ENCODE measurements around the gene SEMA4D. TPM values are rescaled to one million over a fixed set of nuclear protein-coding genes. Genes with fewer than 3 reads are reported as not detected.

The SEMA4D gene
- total RNA-seq, 4 donors from 2014 or later, result 7.9 to 14.1 (median 10.6) TPM

DNA sequence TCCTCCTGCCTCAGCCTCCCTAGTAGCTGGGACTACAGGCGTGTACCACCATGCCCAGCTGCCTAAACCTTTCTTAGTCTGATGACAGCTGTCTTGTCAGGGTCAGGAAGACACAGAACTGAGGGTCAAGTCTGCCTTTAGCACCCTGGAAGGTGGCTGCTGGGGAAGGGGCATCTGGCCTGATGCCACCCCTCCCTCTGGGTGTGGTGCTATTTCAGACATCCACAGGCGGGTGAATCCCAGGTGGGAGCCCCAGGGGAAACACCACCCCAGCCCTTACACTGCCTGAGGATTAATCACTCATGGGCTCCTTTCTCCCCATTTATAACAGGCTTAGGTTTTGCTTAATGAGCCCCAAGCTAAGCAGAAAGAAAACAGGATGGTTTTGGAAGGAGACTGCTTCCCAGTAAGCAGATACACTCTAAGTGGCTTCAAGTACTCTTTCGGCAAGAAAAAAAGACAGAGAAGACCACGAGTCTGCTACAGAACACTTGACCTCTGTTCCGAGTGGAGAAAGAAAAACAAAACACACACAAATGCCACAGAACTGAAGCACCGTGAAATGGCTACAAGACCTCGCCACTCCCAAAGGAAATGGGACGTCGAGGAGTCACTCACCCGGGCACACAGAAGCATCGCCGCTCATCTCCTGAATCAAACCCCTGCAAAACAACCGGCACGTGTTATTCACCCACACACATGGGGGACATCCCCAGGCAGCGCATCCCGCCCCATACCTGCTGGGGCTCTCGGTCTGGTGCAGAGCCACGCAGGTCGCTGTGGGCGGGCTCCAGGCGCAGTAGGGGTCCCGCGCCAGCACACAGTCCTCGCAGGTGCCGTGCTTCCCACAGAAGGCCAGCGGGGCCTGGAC is 117.2 kb downstream of the SEMA4D start:
- no peaks in the 10 kb centered on the region for H3K4me1 ChIP-seq
- H3K27ac ChIP-seq (replicated peaks in 1 of 4), result no peak overlapping the region
- 93% methylated on average over 24 of the region's 26 CpGs for WGBS
- no peak for TF ChIP-seq POLR2AphosphoS5 (IDR thresholded peaks at IDR 0.05)
- no peak for TF ChIP-seq POLR2A (IDR thresholded peaks at IDR 0.05; ENCODE audit: low read depth)
- TF ChIP-seq, protein P1, sequence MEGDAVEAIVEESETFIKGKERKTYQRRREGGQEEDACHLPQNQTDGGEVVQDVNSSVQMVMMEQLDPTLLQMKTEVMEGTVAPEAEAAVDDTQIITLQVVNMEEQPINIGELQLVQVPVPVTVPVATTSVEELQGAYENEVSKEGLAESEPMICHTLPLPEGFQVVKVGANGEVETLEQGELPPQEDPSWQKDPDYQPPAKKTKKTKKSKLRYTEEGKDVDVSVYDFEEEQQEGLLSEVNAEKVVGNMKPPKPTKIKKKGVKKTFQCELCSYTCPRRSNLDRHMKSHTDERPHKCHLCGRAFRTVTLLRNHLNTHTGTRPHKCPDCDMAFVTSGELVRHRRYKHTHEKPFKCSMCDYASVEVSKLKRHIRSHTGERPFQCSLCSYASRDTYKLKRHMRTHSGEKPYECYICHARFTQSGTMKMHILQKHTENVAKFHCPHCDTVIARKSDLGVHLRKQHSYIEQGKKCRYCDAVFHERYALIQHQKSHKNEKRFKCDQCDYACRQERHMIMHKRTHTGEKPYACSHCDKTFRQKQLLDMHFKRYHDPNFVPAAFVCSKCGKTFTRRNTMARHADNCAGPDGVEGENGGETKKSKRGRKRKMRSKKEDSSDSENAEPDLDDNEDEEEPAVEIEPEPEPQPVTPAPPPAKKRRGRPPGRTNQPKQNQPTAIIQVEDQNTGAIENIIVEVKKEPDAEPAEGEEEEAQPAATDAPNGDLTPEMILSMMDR (IDR thresholded peaks at IDR 0.05), result no peak
- no peak for TF ChIP-seq EP300 (IDR thresholded peaks at IDR 0.05)
- H3K36me3 ChIP-seq, result peaks cover 0 to 76% (median 44%) of the 10 kb centered on the region in 4 donors
- intact Hi-C loops (cut with DNase I), result no loop called here
- no peaks in the 10 kb centered on the region for H3K9me3 ChIP-seq
- H3K4me3 ChIP-seq, result no peak overlapping the region
- no peaks in the 10 kb centered on the region for H3K27me3 ChIP-seq
- no peak for DNase-seq (ENCODE audit: extremely low spot score)

DNA sequence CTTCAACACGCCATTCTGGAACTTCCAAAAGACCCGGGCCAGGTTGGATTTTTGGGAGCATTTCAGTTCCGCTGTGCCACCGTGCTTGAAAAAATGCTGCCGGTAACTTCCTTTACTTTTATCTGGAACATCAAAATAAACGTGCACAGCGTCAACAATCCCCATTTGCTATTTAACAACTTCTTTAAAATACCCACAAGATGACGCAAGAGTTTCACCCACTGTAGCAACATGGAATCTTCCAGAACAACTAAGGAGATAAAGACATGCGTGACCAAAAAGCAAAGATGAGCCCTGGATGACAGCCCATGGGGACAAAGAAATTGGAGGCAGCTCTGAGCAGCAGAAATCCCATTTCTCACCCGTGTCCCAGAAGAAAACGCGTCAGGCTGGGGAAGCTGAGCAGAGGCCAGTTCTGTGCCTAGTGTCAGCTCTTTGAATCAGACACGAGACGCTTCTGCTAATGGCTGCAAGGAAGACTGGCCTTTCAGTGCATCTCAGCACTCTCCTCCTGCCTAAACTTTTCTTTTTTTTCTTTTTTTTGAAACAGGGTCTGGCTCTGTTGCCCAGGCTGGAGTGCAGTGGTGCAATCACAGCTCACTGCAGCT is 118.3 kb downstream of the SEMA4D start:
- H3K36me3 ChIP-seq, result peaks cover 0 to 66% (median 35%) of the 10 kb centered on the region in 4 donors
- H3K27me3 ChIP-seq, result no peaks in the 10 kb centered on the region
- H3K4me3 ChIP-seq, result no peak overlapping the region
- no peaks in the 10 kb centered on the region for H3K9me3 ChIP-seq
- intact Hi-C loops (cut with DNase I), result no loop called here
- no peak for TF ChIP-seq POLR2A (IDR thresholded peaks at IDR 0.05; ENCODE audit: low read depth)
- TF ChIP-seq, protein P1 (IDR thresholded peaks at IDR 0.05), result no peak
- no peak for TF ChIP-seq EP300 (IDR thresholded peaks at IDR 0.05)
- no peak for TF ChIP-seq POLR2AphosphoS5 (IDR thresholded peaks at IDR 0.05)
- H3K4me1 ChIP-seq, result no peaks in the 10 kb centered on the region
- WGBS, result 87% methylated on average over 14 of the region's 14 CpGs
- no peak overlapping the region for H3K27ac ChIP-seq (replicated peaks in 1 of 4)
- no peak for DNase-seq (ENCODE audit: extremely low spot score)

DNA sequence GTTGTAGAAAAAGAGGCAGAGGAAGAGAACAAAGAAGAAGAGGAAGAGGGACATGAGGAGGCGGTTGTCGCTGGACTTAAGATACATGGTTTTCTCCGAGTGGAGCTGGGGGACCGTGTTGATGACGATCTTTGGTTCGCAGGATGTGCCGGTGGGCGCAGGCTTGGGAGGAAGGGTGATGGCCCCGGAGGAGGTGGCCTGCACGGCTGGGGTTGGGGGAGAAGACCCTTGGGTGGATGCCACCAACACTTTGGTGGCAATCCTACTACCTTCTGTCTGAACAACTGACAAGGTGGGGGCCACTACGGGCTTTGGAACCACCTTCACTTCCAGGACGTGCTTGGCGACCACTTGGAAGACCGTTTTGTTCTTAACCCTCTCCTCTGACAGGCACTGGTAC is 118.9 kb downstream of the SEMA4D start:
- Histone ChIP-seq H3K4me1 (no peaks in the 10 kb centered on the region), H3K9me3 (no peaks in the 10 kb centered on the region), H3K36me3 (peaks cover 0 to 60% (median 34%) of the 10 kb centered on the region in 4 donors), H3K27ac (replicated peaks in 1 of 4) (no peak overlapping the region), H3K4me3 (no peak overlapping the region), H3K27me3 (no peaks in the 10 kb centered on the region)
- TF ChIP-seq POLR2AphosphoS5 (IDR thresholded peaks at IDR 0.05) (no peak), POLR2A (IDR thresholded peaks at IDR 0.05; ENCODE audit: low read depth) (no peak), EP300 (IDR thresholded peaks at IDR 0.05) (no peak)
- TF ChIP-seq, protein P1 (IDR thresholded peaks at IDR 0.05), result no peak
- WGBS, result 94% methylated on average over 14 of the region's 14 CpGs
- intact Hi-C loops (cut with DNase I), result no loop called here
- DNase-seq (ENCODE audit: extremely low spot score), result no peak

DNA sequence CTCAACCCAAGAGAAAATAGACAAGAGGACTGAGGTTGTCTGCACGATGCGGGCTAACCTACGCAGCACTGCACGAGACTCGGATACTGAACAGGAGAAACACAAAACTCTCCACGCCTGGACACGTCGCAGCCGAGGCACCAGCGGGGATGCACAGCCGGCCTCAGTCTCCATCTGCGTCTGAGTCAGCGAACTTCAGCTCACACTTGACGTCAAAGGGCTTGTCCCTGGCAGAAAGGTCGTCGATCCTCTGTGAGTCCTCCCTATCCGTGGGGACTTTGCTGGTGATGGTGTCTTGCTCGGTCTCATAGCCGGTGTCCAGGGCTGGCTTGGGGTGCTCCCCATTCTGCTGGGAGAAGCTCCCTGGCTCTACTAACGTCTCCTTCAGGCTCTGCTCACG is 119.4 kb downstream of the SEMA4D start:
- 92% methylated on average over 16 of the region's 21 CpGs for WGBS
- H3K4me3 ChIP-seq, result no peak overlapping the region
- H3K9me3 ChIP-seq, result no peaks in the 10 kb centered on the region
- peaks cover 0 to 55% (median 32%) of the 10 kb centered on the region in 4 donors for H3K36me3 ChIP-seq
- intact Hi-C loops (cut with DNase I), result no loop called here
- H3K4me1 ChIP-seq, result no peaks in the 10 kb centered on the region
- H3K27ac ChIP-seq (replicated peaks in 1 of 4), result no peak overlapping the region
- TF ChIP-seq EP300 (IDR thresholded peaks at IDR 0.05) (no peak), POLR2A (IDR thresholded peaks at IDR 0.05; ENCODE audit: low read depth) (no peak), POLR2AphosphoS5 (IDR thresholded peaks at IDR 0.05) (no peak)
- TF ChIP-seq, protein P1 (IDR thresholded peaks at IDR 0.05), result no peak
- DNase-seq (ENCODE audit: extremely low spot score), result no peak
- H3K27me3 ChIP-seq, result no peaks in the 10 kb centered on the region
